CD4-positive, alpha-beta T cell treated with Interferon gamma for 1 hour (primary cell): ENCODE results near the gene SF1.
"Not testable (repeated sequence)": the region's sequence is repeated elsewhere in the genome, so short reads cannot be mapped to it uniquely, and the experiment has no call there.

ENCODE experiments used
- DNase-seq: peaks from one replicate; pipeline ENCODE4 v3.0.0-alpha.2; 2020

The SF1 gene

DNA sequence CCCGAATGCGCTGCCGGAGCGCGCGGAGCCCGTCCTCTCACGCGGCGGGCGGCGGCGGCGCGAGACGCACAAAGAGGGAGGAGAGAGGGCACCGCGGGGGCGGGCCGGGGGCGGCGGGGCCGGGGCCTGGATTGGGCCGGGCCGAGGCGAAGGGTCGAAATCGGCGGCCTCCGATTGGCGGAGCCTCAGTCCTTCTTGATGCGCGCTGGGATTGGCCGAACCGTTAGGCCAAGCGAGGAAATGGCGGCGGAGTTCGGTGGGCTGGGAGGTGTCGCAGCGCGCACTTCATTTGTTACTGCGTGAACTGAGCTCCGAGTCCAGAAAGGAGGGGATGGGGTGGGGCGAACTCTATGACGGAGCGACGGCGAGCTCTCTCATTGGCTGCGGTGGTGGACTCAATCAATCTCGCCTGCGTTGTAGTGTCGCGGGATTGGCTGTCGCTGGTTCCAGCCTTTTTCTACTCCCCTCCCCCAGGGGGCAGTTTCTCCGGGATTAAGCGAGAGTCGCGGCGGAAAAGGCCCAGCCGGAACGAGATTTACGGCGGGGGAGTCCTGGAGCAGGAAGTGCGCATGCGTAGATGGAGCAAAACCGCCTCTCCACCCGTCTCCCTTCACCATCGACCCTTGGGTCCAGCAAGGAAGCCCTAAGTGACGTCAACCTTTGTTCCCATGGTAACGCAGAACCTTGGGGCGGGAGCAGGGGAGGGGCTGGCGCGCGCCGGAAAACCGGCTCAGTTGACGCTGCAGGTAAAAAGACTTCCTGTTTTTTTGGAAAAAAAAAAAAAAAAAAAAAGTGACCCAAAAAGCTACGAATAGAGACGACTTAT lies at the start of gene SF1:
SF1 (minus strand) TSS at position 70 of the 826 bp plus-strand sequence. CDS start 150 bp downstream, outside the sequence.
- DNase-seq, result peak; percentile 100

DNA sequence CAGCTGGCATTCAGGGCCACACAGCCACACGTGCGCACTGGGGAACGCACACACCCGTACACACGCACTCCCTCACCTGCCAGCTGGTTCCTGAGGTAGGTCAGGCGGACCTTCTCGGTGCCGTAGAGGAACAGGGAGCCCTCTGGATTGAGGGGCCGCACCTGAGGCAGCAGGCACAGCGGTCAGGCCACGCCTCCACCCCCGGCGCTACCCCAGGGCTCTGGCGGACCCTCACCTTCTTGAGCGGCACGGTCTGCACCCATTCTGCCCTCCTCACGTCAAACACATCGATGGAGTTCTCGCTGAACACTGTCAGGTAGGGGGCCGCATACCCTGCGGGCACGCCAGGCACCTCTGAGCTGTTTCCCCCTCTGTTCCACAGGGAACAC lies 49.1 kb upstream of the SF1 start:
- no peak for DNase-seq

- DNase-seq, result no peak
These were observed 48.5 kb upstream of the SF1 start for GRCh38 chr11:64826578-64827450.

DNA sequence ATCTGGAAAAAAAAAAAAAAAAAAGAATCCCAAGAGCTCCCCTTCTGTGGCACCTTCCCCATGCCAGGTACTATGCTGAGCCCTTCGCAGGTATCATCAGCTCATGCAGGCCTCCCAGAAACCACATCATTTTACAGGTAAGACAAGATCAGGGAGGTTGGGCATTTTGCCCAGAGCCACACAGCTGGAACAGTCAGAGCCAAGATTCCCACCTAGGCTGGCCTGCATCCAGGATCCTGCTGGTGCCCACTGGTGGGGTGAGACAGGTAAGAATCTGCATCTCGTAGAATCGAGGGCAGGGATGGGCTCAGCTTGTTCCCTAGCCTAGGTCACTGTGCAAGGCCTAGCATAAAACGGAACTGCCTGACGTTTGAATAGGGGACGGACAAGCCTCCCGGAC lies 47.7 kb upstream of the SF1 start:
- DNase-seq, result no peak

- no peak for DNase-seq
These were observed 45.3 kb upstream of the SF1 start for GRCh38 chr11:64823568-64824119.

DNA sequence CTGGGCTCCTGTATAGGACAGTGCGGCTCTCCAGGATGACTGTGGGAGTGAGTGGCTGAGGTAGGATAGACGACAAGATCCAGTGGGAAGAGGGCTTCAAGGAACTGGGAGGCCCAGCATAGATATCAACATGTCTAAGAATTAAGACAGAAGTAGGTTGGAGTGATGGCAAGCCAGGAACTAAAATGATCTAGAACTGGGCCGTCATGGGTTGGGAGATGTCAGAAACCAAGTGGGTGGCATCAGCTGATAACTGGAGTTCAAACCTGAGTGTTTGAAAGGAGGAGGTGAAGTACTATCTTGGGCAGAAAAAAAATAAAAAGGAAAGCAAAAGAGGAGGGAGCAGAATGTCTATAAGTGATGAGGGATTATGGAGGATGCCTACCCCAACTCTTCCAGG lies 39.1 kb upstream of the SF1 start:
- DNase-seq, result no peak

- DNase-seq, result not testable (repeated sequence)
These were observed 37.1 kb upstream of the SF1 start for GRCh38 chr11:64815433-64815832.

DNA sequence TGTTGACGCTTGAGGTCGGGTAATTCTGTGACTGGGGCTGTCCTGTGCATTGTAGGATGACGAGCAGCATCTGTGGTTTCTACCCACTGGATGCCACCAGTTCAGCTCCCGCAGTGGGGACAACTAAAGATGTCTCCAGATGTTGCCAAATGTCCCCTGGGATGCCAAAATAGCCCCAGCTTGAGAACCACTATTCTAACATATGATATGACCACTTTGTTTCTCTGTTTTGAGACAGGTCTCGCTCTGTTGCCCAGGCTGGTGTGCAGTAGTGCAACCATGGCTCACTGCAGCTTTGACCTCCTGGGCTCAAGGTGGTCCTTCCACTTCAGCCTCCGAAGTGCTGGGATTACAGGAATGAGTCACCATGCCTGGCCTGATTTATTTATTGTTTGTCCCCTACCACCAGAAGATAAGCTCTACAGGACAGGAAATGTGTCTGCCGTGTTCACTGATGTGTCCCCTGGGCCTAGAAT lies 36.4 kb upstream of the SF1 start:
- no peak for DNase-seq

- DNase-seq, result no peak
These were observed 35.5 kb upstream of the SF1 start for GRCh38 chr11:64813826-64814225.

- DNase-seq, result peak; percentile 42
These were observed 32.5 kb upstream of the SF1 start for GRCh38 chr11:64810891-64811272.

- peak; percentile 78 for DNase-seq
These were observed 32.0 kb upstream of the SF1 start, which contains the start of gene MEN1 for GRCh38 chr11:64810271-64810890. MEN1 (minus strand) TSS chr11:64810551; CDS start chr11:64810109, 442 bp downstream.

DNA sequence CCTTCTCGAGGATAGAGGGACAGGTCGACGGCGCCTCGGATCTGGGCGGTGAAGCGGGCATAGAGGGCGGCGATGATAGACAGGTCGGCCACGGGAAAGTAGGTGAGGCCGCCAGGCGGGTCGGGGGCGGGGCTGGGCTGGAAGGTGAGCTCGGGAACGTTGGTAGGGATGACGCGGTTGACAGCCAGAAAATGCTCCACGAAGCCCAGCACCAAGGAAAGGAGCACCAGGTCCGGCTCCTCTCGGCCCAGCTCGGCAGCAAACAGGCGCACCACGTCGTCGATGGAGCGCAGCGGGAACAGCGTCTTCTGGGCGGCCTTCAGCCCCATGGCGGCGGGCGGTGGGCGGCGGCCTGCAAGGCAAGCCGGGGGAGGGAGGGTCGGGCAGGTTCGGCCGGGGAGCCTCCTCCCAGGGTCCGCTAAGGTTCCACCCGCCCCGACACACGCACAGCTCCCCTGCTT lies 31.5 kb upstream of the SF1 start:
- no peak for DNase-seq

GRCh38 chr11:64805481-64805880 lies 27.1 kb upstream of the SF1 start:
- DNase-seq, result no peak

DNA sequence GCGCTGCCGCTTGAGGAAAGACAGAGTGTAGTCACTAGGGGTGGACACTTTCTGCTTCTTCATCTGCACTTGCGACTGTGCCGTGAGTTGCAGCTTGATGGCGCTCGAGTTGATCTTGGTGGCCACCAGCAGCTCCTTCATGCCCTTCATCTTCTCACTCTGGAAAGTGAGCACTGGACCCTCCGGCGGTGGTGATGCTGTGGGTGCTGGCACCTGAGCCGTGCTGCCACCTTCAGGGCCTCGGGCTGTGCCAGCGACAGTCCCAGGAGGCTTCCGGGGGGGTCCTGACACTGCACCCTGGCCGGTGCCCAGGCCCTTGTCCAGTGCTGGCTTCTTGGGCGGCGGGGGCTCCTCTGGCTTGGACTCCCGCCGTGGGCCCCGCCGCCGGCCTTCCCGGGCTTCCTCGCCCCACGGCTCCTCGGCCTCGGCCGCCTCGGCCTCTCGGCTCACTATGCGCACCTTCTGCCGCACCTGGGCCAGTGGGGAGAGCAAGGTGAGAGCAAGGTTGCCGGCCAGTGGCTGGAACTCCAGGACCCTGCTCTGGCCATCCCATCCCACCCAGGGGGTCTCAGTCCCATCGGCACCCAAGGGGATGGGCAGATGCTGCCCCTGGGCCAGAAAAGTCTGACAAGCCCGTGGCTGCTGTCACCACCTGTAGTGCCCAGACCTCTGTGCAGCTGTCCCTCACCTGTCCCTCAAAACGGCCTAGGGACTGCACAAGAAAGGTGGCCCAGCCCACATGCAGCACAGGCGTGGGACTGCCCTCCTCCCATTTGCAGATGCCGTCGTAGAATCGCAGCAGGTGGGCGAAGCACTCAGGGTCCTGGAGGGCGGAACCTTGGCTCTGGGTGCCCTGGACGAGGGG lies 26.2 kb upstream of the SF1 start:
- no peak for DNase-seq

- no peak for DNase-seq
These were observed 25.6 kb upstream of the SF1 start for GRCh38 chr11:64803846-64804345.

DNA sequence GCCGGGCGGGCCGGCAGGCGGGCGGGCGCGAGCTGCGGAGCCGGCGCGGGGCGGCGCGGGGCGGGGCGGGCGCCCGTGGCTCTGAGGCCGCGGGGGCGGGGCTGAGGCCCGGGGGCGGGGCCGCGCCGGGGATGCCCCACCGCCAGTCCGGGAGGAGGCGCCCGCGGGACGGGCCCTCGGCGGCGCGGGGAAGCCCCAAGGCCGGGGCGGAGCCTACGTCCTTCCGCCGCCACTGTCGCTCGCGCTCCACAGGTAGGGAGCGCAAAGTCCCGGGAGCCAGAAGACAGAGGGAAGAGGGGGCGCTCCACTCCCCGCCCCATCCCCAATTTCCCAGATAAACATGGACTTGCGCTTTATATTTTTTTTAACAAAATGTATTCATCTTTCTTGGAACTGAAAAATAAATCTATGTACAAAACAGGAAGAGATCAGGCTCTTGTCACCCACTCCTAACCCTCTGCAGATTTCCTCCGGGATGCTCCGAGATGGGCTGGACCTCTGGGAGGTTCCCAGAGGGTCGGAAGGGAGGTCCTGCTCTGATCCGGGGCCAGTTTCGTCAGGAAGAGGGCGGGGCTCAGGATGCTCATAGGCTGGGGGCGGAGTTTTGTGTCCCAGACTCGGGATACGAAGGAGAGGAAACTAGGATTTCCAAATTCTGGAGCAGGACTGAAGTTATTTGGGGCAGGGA lies 25.0 kb upstream of the SF1 start, which contains the start of gene MAP4K2:
MAP4K2 (minus strand) TSS at position 57 of the 688 bp plus-strand sequence. CDS start 65 bp downstream, outside the sequence.
- DNase-seq, result peak; percentile 87

- DNase-seq, result peak; percentile 51
These were observed 24.2 kb upstream of the SF1 start for GRCh38 chr11:64802370-64803157.

DNA sequence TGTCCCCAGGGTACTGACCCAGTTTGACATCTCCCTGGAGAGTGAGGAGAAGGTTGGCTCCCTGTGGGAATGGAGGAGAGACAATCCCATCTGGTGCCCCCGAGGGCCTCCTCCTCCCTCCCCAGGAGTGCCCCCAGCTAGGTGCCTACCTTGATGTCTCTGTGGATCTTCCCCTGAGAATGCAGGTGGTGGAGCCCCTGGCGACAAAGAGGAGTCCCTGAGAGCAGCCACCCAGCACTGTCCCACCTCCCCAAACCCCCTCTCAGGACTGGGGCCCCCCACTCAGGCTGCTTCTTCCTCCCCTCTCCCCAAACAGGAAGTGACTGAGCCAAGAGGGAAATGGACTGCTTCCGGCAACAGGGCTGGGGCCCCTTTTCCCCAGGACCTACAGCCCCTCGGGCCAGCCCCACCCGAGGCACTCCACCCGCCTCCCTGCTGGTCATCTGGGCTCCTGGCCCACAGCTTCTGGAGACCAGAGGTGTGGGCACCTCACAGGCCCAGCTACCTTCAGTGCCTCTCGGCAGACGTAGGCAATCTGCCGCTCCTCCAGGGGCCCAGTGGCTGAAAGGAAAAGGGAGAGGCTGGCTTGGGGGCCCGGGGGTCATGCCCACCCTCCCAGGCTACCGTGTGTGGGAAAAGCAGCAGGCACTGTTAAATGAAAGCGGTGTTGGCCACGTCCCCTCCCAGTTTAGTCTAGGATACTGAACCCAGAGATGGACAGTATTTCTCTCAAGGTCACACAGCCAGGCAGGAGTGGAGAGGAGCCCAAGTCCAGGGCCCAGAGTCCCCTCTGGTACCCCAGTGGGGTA lies 23.4 kb upstream of the SF1 start:
- DNase-seq, result no peak

GRCh38 chr11:64801158-64801464 lies 22.8 kb upstream of the SF1 start:
- DNase-seq, result no peak
